ENCODE measurements around the gene COBL.

COBL gene

DNA sequence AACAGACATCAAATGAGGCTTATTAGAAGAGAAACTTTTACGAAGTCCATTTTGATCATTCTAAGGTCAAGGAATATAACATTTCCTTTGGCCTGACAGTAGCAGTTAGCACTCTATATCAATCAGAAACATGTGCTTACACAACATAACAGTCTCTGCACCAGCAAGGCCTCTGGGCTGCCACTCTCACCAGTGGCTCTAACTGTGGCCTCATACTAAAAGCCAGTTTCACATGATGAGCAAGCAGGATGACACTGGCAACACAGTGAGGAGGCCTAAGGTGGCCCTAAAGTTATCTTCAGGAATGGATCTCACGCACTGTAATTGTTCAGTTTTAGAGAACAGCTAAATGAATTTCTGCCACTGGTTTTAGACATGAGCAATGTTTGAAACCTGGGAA, 126.8 kb downstream of the COBL start:
- Histone ChIP-seq H3K4me3 (ENCODE audit: low read length) (no peak overlapping the region), H3K36me3 (ENCODE audit: insufficient read depth, low read depth, low read length) (peaks cover 10% of the 10 kb centered on the region), H3K27me3 (ENCODE audit: insufficient read depth, low read length) (no peaks in the 10 kb centered on the region), H3K9ac (ENCODE audit: low read depth, low read length) (no peak overlapping the region), H3K9me3 (ENCODE audit: insufficient read depth, low read depth, low read length) (no peaks in the 10 kb centered on the region), H3K27ac (ENCODE audit: low read length) (no peak overlapping the region), H3K4me1 (ENCODE audit: insufficient read depth, low read length) (peaks cover 7% of the 10 kb centered on the region; the same call in 1 of the 2 replicates)

DNA sequence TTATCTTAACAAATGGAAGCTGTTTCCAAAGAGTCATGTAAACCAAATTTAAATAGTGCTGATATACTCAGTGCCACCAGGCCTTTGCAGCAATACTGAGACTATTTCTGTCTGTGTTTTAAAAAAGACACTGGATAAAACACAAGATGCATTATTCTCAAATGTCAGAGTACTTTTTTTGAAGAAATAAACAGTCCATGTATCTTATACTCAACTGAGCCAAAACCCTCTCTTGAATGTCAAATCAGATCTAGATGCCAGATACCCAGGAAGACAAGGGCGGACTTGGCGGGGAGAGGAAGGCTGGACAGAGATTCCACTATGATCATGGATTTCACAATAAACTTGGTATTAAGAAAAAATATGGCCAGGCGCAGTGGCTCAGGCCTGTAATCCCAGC, 127.6 kb downstream of the COBL start:
- H3K4me1 ChIP-seq (ENCODE audit: insufficient read depth, low read length) = peaks cover 7% of the 10 kb centered on the region; the same call in 1 of the 2 replicates
- no peaks in the 10 kb centered on the region for H3K9me3 ChIP-seq (ENCODE audit: insufficient read depth, low read depth, low read length)
- H3K27ac ChIP-seq (ENCODE audit: low read length) = no peak overlapping the region
- H3K36me3 ChIP-seq (ENCODE audit: insufficient read depth, low read depth, low read length) = peaks cover 10% of the 10 kb centered on the region
- H3K4me3 ChIP-seq (ENCODE audit: low read length) = no peak overlapping the region
- no peak overlapping the region for H3K9ac ChIP-seq (ENCODE audit: low read depth, low read length)
- no peaks in the 10 kb centered on the region for H3K27me3 ChIP-seq (ENCODE audit: insufficient read depth, low read length)

DNA sequence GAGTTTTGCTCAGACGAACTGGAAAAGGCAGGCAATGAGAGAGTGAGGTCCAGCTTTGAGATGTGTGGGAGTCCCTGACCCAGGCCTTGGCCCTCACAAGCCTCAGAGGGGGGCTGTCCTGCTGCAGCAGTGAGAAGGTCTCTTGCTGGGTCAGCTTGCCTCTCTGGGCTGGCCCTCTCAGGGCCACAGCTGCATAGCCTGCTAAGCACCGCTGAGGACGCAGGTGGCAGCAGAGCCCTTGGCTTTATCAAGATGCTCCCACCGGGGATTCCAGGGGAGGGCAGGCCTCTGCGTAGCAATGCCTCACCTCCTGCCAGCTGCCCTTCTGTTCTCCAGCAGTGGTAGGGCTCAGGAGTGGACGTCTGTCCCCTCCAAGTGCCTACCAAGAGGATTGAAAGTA, 128.7 kb downstream of the COBL start:
- Histone ChIP-seq H3K9me3 (ENCODE audit: insufficient read depth, low read depth, low read length) (no peaks in the 10 kb centered on the region), H3K9ac (ENCODE audit: low read depth, low read length) (no peak overlapping the region), H3K4me1 (ENCODE audit: insufficient read depth, low read length) (peaks cover 7% of the 10 kb centered on the region; the same call in 1 of the 2 replicates), H3K36me3 (ENCODE audit: insufficient read depth, low read depth, low read length) (peaks cover 12% of the 10 kb centered on the region), H3K4me3 (ENCODE audit: low read length) (no peak overlapping the region), H3K27ac (ENCODE audit: low read length) (no peak overlapping the region), H3K27me3 (ENCODE audit: insufficient read depth, low read length) (no peaks in the 10 kb centered on the region)

DNA sequence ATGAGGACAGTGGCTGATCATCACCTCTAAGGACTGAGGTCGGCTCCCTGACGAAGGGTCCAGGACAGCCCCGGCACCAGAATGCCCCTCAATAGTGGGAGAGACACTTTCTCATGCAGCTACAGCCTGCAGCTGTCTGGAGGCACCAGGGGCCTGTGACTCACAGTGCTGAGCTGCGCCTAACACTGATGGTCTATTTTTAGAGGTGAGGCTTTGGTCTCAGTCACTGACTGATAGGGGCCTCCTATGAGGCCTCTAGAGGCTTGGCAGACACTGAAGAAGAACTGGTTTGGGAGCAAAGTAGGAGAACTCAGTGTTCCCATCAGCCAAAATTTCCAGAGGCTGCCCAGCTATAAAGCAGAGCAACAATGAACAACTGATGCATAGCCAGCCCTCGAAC, 130.1 kb downstream of the COBL start:
- no peak overlapping the region for H3K4me3 ChIP-seq (ENCODE audit: low read length)

DNA sequence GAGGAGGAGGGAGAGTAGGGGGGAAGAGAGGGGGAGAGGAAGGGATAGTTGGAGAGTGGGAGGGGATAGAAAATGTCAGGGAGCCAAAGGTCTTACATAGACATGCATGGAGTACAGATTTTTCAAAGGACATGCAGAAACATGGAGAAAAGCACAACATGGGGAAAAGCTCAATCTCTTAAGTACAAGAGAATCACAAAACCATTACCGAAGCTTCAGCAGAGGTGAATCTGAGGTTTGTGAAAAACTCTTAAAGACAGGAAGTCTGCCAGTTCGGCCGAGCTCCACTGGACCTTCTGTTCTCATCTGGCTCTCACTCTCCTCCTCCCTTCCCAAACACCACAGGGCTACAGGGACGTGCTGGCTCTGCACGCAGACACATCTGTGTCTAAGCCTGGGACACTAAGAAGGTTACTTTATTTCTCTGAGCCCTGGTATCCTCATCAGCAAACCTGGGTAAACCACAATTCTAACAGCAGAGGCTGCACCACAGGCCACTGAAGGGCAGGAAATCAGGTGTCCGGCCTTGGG, 133.9 kb downstream of the COBL start:
- H3K36me3 ChIP-seq (ENCODE audit: insufficient read depth, low read depth, low read length) = peaks cover 4% of the 10 kb centered on the region; the same call in 1 of the 2 replicates
- H3K4me1 ChIP-seq (ENCODE audit: insufficient read depth, low read length) = peaks cover 1% of the 10 kb centered on the region; the same call in 1 of the 2 replicates
- no peak overlapping the region for H3K9ac ChIP-seq (ENCODE audit: low read depth, low read length)
- no peaks in the 10 kb centered on the region for H3K27me3 ChIP-seq (ENCODE audit: insufficient read depth, low read length)
- no peak overlapping the region for H3K4me3 ChIP-seq (ENCODE audit: low read length)
- H3K9me3 ChIP-seq (ENCODE audit: insufficient read depth, low read depth, low read length) = no peaks in the 10 kb centered on the region
- H3K27ac ChIP-seq (ENCODE audit: low read length) = no peak overlapping the region

More for the DNA sequence above, 130.1 kb downstream of the COBL start:
- H3K4me1 ChIP-seq (ENCODE audit: insufficient read depth, low read length) = peaks cover 7% of the 10 kb centered on the region; the same call in 1 of the 2 replicates
- H3K27me3 ChIP-seq (ENCODE audit: insufficient read depth, low read length) = no peaks in the 10 kb centered on the region
- no peaks in the 10 kb centered on the region for H3K9me3 ChIP-seq (ENCODE audit: insufficient read depth, low read depth, low read length)
- no peak overlapping the region for H3K9ac ChIP-seq (ENCODE audit: low read depth, low read length)
- H3K36me3 ChIP-seq (ENCODE audit: insufficient read depth, low read depth, low read length) = peaks cover 15% of the 10 kb centered on the region
- H3K27ac ChIP-seq (ENCODE audit: low read length) = no peak overlapping the region

DNA sequence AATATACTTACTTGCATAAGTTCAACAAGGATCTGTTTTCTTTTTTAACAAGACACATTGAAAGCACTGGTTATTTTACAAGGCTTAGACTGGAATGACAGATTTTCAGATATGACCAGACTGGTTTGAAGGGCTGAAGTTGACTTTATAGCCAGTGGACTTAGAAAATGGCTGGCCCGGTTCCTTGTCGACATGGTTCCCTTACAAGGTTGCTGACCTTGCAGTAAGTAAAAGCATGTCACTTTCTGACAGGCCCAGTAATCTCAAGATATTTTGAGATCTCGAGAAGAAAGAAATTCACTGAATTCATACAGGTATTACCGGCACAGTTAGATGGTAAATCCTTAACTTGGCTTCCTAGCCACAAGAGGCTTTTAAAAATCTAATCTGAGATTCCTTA, 136.5 kb downstream of the COBL start:
- Histone ChIP-seq H3K9me3 (ENCODE audit: insufficient read depth, low read depth, low read length) (no peaks in the 10 kb centered on the region), H3K36me3 (ENCODE audit: insufficient read depth, low read depth, low read length) (peaks cover 4% of the 10 kb centered on the region; the same call in 1 of the 2 replicates), H3K4me1 (ENCODE audit: insufficient read depth, low read length) (peaks cover 12% of the 10 kb centered on the region), H3K27ac (ENCODE audit: low read length) (no peak overlapping the region), H3K4me3 (ENCODE audit: low read length) (no peak overlapping the region), H3K9ac (ENCODE audit: low read depth, low read length) (no peak overlapping the region), H3K27me3 (ENCODE audit: insufficient read depth, low read length) (no peaks in the 10 kb centered on the region)

DNA sequence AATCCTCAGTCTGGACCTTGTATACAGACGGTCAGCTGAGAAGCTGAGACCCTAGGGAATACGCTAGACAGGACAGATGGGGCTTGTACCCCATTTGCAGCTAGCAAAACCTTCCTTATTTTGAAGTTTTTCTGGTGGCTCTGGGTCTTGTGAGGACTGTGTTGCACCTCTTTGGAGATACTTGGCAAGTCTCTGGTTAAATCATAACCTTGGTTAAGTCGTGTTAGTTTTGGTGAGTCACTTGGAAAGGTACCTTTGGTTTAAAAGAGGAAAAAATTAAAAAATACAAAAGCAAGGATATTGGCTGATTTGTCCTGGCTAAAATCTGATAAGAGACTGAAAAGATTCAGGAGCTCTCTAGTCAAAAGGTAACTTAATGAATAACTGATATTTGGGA, 140.6 kb downstream of the COBL start:
- Histone ChIP-seq H3K36me3 (ENCODE audit: insufficient read depth, low read depth, low read length) (no peaks in the 10 kb centered on the region), H3K9me3 (ENCODE audit: insufficient read depth, low read depth, low read length) (no peaks in the 10 kb centered on the region), H3K4me3 (ENCODE audit: low read length) (peak overlapping the region; percentile 20; the same call in 1 of the 2 replicates), H3K27ac (ENCODE audit: low read length) (peak overlapping the region; percentile 44), H3K4me1 (ENCODE audit: insufficient read depth, low read length) (peaks cover 24% of the 10 kb centered on the region), H3K27me3 (ENCODE audit: insufficient read depth, low read length) (no peaks in the 10 kb centered on the region), H3K9ac (ENCODE audit: low read depth, low read length) (peak overlapping the region; percentile 59; the same call in 1 of the 2 replicates)

DNA sequence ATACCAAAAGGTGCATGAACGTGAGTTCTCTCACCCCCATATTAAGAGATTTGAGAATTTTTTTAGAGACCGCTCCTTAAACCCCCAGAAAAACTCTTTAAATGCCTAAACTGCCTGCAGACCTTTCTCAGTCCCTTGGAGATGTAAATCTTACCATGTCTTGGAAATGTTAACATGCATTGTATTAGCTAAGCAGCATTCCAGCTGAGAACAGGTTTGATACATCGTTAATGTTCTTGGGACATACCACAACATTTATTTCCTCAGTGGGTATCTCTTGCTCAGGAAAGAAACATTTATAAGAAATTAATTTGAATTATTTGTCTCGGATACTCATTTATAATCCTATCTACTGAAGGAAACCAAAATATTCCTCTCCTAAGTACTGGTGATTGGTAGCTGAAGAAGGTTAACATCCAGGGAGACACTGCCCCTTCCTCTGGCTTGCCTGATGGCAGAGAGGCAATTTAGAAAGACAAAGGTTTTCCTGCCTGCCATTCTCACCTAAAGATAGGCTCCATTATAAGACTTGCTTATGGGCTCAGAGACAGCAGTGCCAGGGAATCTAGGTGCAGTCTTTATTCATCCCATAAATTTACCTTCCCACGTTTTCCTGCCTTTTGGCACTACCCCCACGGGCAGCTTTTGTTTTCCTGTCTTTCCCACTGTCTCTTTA, 141.2 kb downstream of the COBL start:
- no peaks in the 10 kb centered on the region for H3K36me3 ChIP-seq (ENCODE audit: insufficient read depth, low read depth, low read length)
- no peaks in the 10 kb centered on the region for H3K27me3 ChIP-seq (ENCODE audit: insufficient read depth, low read length)
- H3K4me1 ChIP-seq (ENCODE audit: insufficient read depth, low read length) = peaks cover 24% of the 10 kb centered on the region
- peak overlapping the region; percentile 20; the same call in 1 of the 2 replicates for H3K4me3 ChIP-seq (ENCODE audit: low read length)
- H3K9me3 ChIP-seq (ENCODE audit: insufficient read depth, low read depth, low read length) = no peaks in the 10 kb centered on the region
- H3K27ac ChIP-seq (ENCODE audit: low read length) = peak overlapping the region; percentile 44
- H3K9ac ChIP-seq (ENCODE audit: low read depth, low read length) = peak overlapping the region; percentile 59; the same call in 1 of the 2 replicates

DNA sequence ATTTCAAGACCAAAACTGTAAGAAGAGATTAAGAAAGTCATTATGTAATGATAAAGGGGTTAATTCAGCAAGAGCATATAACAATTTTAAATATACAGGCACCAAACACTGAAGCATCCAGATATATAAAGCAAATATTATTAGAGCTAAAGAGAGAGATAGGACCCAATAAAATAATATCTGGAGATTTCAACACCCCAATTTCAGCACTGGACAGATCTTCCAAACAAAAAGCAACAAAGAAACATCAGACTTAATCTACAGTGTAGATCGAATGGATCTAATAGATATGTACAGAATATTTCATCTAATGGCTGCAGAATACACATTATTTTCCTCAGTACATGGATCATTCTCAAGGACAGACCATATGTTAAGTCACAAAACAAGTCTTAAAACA, 151.3 kb downstream of the COBL start:
- no peak overlapping the region for H3K9ac ChIP-seq (ENCODE audit: low read depth, low read length)

DNA sequence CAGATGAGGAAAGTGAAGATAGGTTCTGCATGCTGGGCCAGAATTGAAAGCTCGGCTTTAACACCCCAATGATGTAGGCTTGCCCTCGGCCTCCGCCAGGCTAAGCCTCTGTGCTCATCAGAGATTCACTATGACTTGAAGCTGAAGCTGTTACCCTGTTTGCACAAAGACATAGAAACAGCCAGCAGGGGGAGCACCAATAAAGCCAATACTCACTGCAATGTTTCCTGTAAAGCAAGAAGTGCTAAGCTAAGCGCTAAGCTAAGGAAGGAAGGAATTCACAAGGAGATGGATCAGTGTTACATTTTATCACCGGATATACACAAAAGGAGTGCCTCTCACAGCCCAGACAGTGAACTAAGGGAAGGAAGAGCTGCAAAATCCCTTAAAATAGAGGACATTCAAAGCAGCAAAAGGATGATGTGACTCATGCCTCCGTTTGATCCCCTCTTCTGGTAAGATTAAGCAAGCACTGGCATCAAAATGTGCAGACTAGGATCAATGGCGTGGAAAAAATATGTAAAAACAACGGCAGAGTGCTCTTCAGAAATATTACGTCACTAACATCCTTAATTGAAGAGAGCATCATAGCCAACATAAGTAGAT, 153.8 kb downstream of the COBL start:
- H3K9me3 ChIP-seq (ENCODE audit: insufficient read depth, low read depth, low read length) = no peaks in the 10 kb centered on the region
- H3K27ac ChIP-seq (ENCODE audit: low read length) = no peak overlapping the region
- H3K36me3 ChIP-seq (ENCODE audit: insufficient read depth, low read depth, low read length) = no peaks in the 10 kb centered on the region
- H3K4me3 ChIP-seq (ENCODE audit: low read length) = no peak overlapping the region
- H3K27me3 ChIP-seq (ENCODE audit: insufficient read depth, low read length) = no peaks in the 10 kb centered on the region
- no peak overlapping the region for H3K9ac ChIP-seq (ENCODE audit: low read depth, low read length)
- peaks cover 10% of the 10 kb centered on the region; the same call in 1 of the 2 replicates for H3K4me1 ChIP-seq (ENCODE audit: insufficient read depth, low read length)

More for the DNA sequence above, 151.3 kb downstream of the COBL start:
- Histone ChIP-seq H3K36me3 (ENCODE audit: insufficient read depth, low read depth, low read length) (no peaks in the 10 kb centered on the region), H3K4me3 (ENCODE audit: low read length) (no peak overlapping the region), H3K9me3 (ENCODE audit: insufficient read depth, low read depth, low read length) (no peaks in the 10 kb centered on the region), H3K4me1 (ENCODE audit: insufficient read depth, low read length) (peaks cover 10% of the 10 kb centered on the region; the same call in 1 of the 2 replicates), H3K27ac (ENCODE audit: low read length) (no peak overlapping the region), H3K27me3 (ENCODE audit: insufficient read depth, low read length) (no peaks in the 10 kb centered on the region)

DNA sequence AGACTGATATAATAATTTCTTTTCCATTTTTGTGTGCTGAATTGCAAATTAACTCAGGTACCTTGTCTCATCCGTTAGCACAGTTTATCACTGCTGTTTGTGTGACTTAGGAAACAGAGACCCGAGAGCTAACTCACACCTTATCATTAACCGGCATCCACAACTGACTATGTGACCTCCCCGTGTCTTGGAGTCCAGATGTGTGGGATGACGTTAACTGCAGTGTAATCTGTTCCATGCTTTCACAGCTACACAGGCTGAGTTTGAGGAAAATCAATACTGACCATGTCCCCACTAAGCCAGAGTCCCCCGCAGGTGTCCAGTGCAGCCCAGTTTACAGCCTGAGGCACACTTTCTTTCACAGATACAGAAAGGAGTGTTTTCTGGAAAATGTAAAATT, 154.7 kb downstream of the COBL start:
- Histone ChIP-seq H3K36me3 (ENCODE audit: insufficient read depth, low read depth, low read length) (no peaks in the 10 kb centered on the region), H3K9me3 (ENCODE audit: insufficient read depth, low read depth, low read length) (no peaks in the 10 kb centered on the region), H3K4me3 (ENCODE audit: low read length) (no peak overlapping the region), H3K9ac (ENCODE audit: low read depth, low read length) (no peak overlapping the region), H3K27me3 (ENCODE audit: insufficient read depth, low read length) (no peaks in the 10 kb centered on the region), H3K4me1 (ENCODE audit: insufficient read depth, low read length) (peaks cover 8% of the 10 kb centered on the region; the same call in 1 of the 2 replicates), H3K27ac (ENCODE audit: low read length) (no peak overlapping the region)
